HCT116 (cell line): Measurements from ENCODE around the gene PPP1R10. TPM values are rescaled to one million over a fixed set of nuclear protein-coding genes. Genes with fewer than 3 reads are reported as not detected.
A peak's percentile ranks its signal among the peaks of the same experiment; 100 is the strongest.

ENCODE experiments used
- ATAC-seq: fragments of 200-7000 bp; cut with Tn5 transposase; 2 replicates; pipeline ENCODE4 v1.9.1; 2020; ENCODE audit warnings: mild to moderate bottlenecking, moderate library complexity
- BruUV-seq: library from RNA; stranded (reverse); fragments of 400-500 nt; replicated peaks from 2 replicates; lab custom pipeline; 2021; lab: Mats Ljungman, UMichigan
- CTCF ChIA-PET: fragments of 300-600 bp; sonication (Branson Sonifier 250); formaldehyde crosslinking; loops from one replicate; lab custom pipeline; 2021; ENCODE audit warnings: antibody characterized with exemption; lab: Charles Lee
- POLR2A ChIA-PET: fragments of 300-600, 350-600 bp; sonication (Branson Sonifier 250); formaldehyde crosslinking; loops from one replicate; lab custom pipeline; 2021; ENCODE audit warnings: antibody characterized with exemption; lab: Charles Lee
- RAD21 ChIA-PET, 2 experiments: fragments of 300-600 bp; sonication (Branson Sonifier 250); formaldehyde crosslinking; loops; one replicate each; lab custom pipeline; 2023; ENCODE audit warnings: low total read pairs in 2 of 2; ENCODE audit not compliant: uncharacterized antibody in 2 of 2, unreplicated experiment in 2 of 2, low non-redundant PET in 1 of 2; lab: Charles Lee
- DNase-seq: peaks from one replicate; pipeline ENCODE4 v3.0.0-alpha.2; 2010; ENCODE audit warnings: low read depth, low spot score
- H2AFZ ChIP-seq: fragments of 200-600 bp; shearing (Covaris generic), sonication (generic); 2 replicates; pipeline ENCODE4 v1.6.1; 2017; ENCODE audit warnings: low read depth, mixed run types, mixed read lengths, antibody characterized with exemption, low read length; ENCODE audit not compliant: poor library complexity, severe bottlenecking
- H3K27ac ChIP-seq: 2 replicates; pipeline ENCODE4 v1.5.1; 2012; ENCODE audit warnings: low read depth, low read length
- H3K27me3 ChIP-seq: fragments of 200-600 bp; sonication (generic); 2 replicates; pipeline ENCODE4 v1.6.1; 2016; ENCODE audit warnings: mixed run types, low read length, mixed read lengths; ENCODE audit not compliant: insufficient read depth
- H3K36me3 ChIP-seq, 2 experiments: fragments of 200-500 bp in 1 of 2; fragments of 200-600 bp in 1 of 2; sonication (Bioruptor generic) in 1 of 2; sonication (generic) in 1 of 2; 2 replicates each; pipeline versions ENCODE4 v1.5.1 to v1.6.1; 2014 to 2016; ENCODE audit warnings: low read length in 2 of 2, inconsistent platforms in 1 of 2, mixed read lengths in 1 of 2, mixed run types in 1 of 2; ENCODE audit not compliant: insufficient read depth in 2 of 2, control insufficient read depth in 1 of 2
- H3K4me1 ChIP-seq, 2 experiments: fragments of 200-600 bp in 1 of 2; sonication (generic) in 1 of 2; 2 replicates each; pipeline versions ENCODE4 v1.5.1 to v1.6.1; 2012 to 2017; ENCODE audit warnings: low read length in 2 of 2, inconsistent platforms in 1 of 2, mild to moderate bottlenecking in 1 of 2, mixed read lengths in 1 of 2, mixed run types in 1 of 2, moderate library complexity in 1 of 2; ENCODE audit not compliant: insufficient read depth in 2 of 2, control insufficient read depth in 1 of 2
- H3K4me2 ChIP-seq: fragments of 200-600 bp; sonication (generic); 2 replicates; pipeline ENCODE4 v1.6.1; 2017; ENCODE audit warnings: mixed run types, low read length, mixed read lengths
- H3K4me3 ChIP-seq, 2 experiments: fragments of 200-600 bp in 1 of 2; sonication (generic) in 1 of 2; replicated peaks in 1 of 2; 2 replicates each; pipeline ENCODE4 v1.5.1; 2011 to 2016; ENCODE audit warnings: low read length in 2 of 2, control low read depth in 1 of 2, low read depth in 1 of 2, mild to moderate bottlenecking in 1 of 2, mixed read lengths in 1 of 2, mixed run types in 1 of 2
- H3K79me2 ChIP-seq: fragments of 200-600 bp; sonication (generic); 2 replicates; pipeline ENCODE4 v1.6.1; 2017; ENCODE audit warnings: mild to moderate bottlenecking, mixed run types, low read length, moderate library complexity, mixed read lengths; ENCODE audit not compliant: insufficient read depth
- H3K9ac ChIP-seq: fragments of 200-600 bp; sonication (generic); 2 replicates; pipeline ENCODE4 v1.6.1; 2016; ENCODE audit warnings: low read length, mixed read lengths
- H3K9me2 ChIP-seq: fragments of 200-600 bp; sonication (generic), shearing (Covaris generic); 2 replicates; pipeline ENCODE4 v1.6.1; 2017; ENCODE audit warnings: mixed run types, mild to moderate bottlenecking, moderate library complexity; ENCODE audit not compliant: insufficient read depth
- H3K9me3 ChIP-seq, 2 experiments: fragments of 200-500 bp in 1 of 2; fragments of 200-600 bp in 1 of 2; sonication (Bioruptor generic) in 1 of 2; sonication (generic) in 1 of 2; 2 replicates each; pipeline ENCODE4 v1.6.1; 2014 to 2017; ENCODE audit warnings: low read length in 2 of 2, mixed read lengths in 2 of 2, inconsistent platforms in 1 of 2, low read depth in 1 of 2, mild to moderate bottlenecking in 1 of 2, mixed run types in 1 of 2, moderate library complexity in 1 of 2; ENCODE audit not compliant: control insufficient read depth in 1 of 2, insufficient read depth in 1 of 2
- H4K20me1 ChIP-seq: fragments of 200-600 bp; sonication (generic), shearing (Covaris generic); 2 replicates; pipeline ENCODE4 v1.6.1; 2017; ENCODE audit warnings: mixed run types, mild to moderate bottlenecking, moderate library complexity; ENCODE audit not compliant: insufficient read depth
- CBX3 ChIP-seq: IDR thresholded peaks from 2 replicates; pipeline ENCODE4 v1.6.1; 2012; ENCODE audit warnings: low read depth
- EGR1 ChIP-seq: IDR thresholded peaks from 2 replicates; pipeline ENCODE4 v1.6.1; 2012; ENCODE audit warnings: low read depth
- EZH2 ChIP-seq: fragments of 200-600 bp; sonication (generic); IDR thresholded peaks from 2 replicates; pipeline ENCODE4 v1.6.1; 2017; ENCODE audit warnings: antibody characterized with exemption, mixed run types
- POLR2A ChIP-seq: IDR thresholded peaks from 2 replicates; pipeline ENCODE4 v1.7.0; 2011; ENCODE audit warnings: borderline replicate concordance; ENCODE audit not compliant: insufficient read depth, insufficient read length; ENCODE audit errors: extremely low read depth
- POLR2AphosphoS5 ChIP-seq: IDR thresholded peaks from 2 replicates; pipeline ENCODE4 v1.6.1; 2011; ENCODE audit warnings: mild to moderate bottlenecking, low read depth, low read length, moderate library complexity
- RAD21 ChIP-seq: IDR thresholded peaks from 2 replicates; pipeline ENCODE4 v1.6.1; 2012; ENCODE audit warnings: low read depth, mild to moderate bottlenecking
- TCF7L2 ChIP-seq: IDR thresholded peaks from 2 replicates; pipeline ENCODE4 v1.7.0; 2011; ENCODE audit warnings: borderline replicate concordance, inconsistent platforms; ENCODE audit not compliant: insufficient read depth, insufficient read length; ENCODE audit errors: extremely low read depth
- intact Hi-C: fragments of 100-400 bp; cut with micrococcal nuclease; formaldehyde crosslinking; loops from 2 replicates; pipeline ENCODE4 v1.10.0; 2022
- total RNA-seq: library from RNA; stranded (reverse); gene quantifications from one replicate; pipeline ENCODE4 v1.2.1, GENCODE V29; 2021; ENCODE audit not compliant: unreplicated experiment

PPP1R10 gene
- total RNA-seq, 1 experiment from 2014 or later, result 104 TPM

DNA sequence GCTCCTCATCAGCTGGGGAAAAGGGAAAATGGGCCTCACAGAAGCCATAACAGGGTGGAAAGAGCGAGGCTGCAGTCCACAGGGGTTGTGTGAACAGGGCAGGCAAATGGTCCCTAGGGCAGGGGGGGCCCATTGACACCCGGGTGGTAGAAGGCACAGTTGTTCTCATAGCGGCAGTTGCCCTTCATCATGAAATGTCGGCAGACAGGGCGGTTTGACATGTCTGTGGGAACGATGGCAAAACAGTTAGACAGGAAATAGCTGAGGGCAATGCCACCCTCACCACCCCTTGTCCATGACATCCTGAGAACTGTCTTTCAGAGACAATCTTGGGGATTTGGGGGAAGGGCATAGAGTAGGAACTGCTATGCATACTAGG lies 15.6 kb downstream of the PPP1R10 start:
- no peaks in the 10 kb centered on the region for H3K9me2 ChIP-seq
- H3K9me3 ChIP-seq, result no peaks in the 10 kb centered on the region
- H4K20me1 ChIP-seq, result 0 out of 2 replicates have a peak, but pooled peaks cover under 1% of the 10 kb centered on the region
- H3K27ac ChIP-seq, result no peak overlapping the region
- no peak for DNase-seq
- no peak overlapping the region for H3K9ac ChIP-seq
- peaks cover 0 to 10% of the 10 kb centered on the region in 2 experiments; a peak in 1 of 4 replicates for H3K4me1 ChIP-seq
- no peak overlapping the region for H3K4me3 ChIP-seq
- POLR2A ChIA-PET, result interaction anchor here (1.9 to 4.2 kb wide), 3 partner anchors 9 to 13 kb away, joined by 8 to 28 read pairs (median 12); no protein-coding TSS in a partner anchor
- no peak overlapping the region for H3K4me2 ChIP-seq
- intact Hi-C loops, result no loop called here
- BruUV-seq, result no TSS peak
- TF ChIP-seq CBX3 (no peak), POLR2AphosphoS5 (0 out of 2 replicates have a peak, but pooled peaks have one; percentile 21)
- ATAC-seq, result no peak
- H3K79me2 ChIP-seq, result peaks cover 7% of the 10 kb centered on the region; the same call in 1 of the 2 replicates
- RAD21 ChIA-PET, result no interaction called here
- no peak overlapping the region for H2AFZ ChIP-seq
- CTCF ChIA-PET, result interaction anchor here (1.5 kb wide), 1 partner anchor 129 kb away, joined by 3 read pairs; no protein-coding TSS in a partner anchor
- H3K36me3 ChIP-seq, result peaks cover 40 to 55% of the 10 kb centered on the region in 2 experiments
- no peaks in the 10 kb centered on the region for H3K27me3 ChIP-seq

DNA sequence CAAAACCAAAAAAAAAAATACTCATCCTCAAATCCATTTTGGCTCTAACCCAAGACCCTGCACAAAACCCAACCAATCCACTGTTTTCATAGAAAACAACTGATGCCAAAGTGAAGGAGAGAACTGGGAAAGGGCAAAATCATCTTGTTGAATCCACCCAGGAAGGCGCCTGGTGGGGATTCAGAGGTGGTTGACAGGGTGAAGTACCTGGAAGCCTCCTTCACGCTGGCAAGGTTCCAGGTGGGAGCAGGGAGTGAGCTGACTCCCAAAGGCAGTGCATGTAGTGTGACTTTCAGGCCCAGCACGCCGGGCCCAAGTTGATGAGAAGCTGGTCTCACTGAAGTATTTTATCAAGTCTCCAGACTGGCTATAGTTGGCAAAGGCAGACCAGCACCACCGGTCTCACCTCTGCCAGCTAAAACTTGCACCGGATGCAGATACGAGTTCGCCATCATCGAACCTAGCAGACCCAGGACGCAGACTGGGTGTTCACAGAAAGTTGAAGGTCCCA lies 16.5 kb downstream of the PPP1R10 start:
- Histone ChIP-seq H3K9me2 (no peaks in the 10 kb centered on the region), H2AFZ (no peak overlapping the region), H3K79me2 (no peaks in the 10 kb centered on the region; the same call in 1 of the 2 replicates), H3K9ac (no peak overlapping the region), H3K4me3 (no peak overlapping the region), H3K36me3 (peaks cover 34 to 47% of the 10 kb centered on the region in 2 experiments), H3K4me2 (no peak overlapping the region), H4K20me1 (no peaks in the 10 kb centered on the region), H3K4me1 (peaks cover 0 to 12% of the 10 kb centered on the region in 2 experiments; a peak in 2 of 4 replicates), H3K27me3 (no peaks in the 10 kb centered on the region), H3K27ac (no peak overlapping the region), H3K9me3 (no peaks in the 10 kb centered on the region)
- ATAC-seq (no peak), DNase-seq (no peak)
- intact Hi-C loops, result no loop called here
- ChIA-PET CTCF (interaction anchor here (1.3 to 1.5 kb wide), 2 partner anchors 10 to 130 kb away, joined by 3 read pairs; no protein-coding TSS in a partner anchor), RAD21 (no interaction called here), POLR2A (interaction anchor here (0.6 to 4.2 kb wide), 6 partner anchors 7 to 130 kb away, joined by 3 to 28 read pairs (median 6); no protein-coding TSS in a partner anchor)
- TF ChIP-seq TCF7L2, result no peak
- TF ChIP-seq POLR2A, result no peak
- TF ChIP-seq EGR1, result no peak
- TF ChIP-seq POLR2AphosphoS5, result peak; percentile 56
- TF ChIP-seq RAD21, result no peak
- TF ChIP-seq EZH2, result no peak
- BruUV-seq, result no TSS peak
